ENCODE results near the gene IGSF21. TPM values are rescaled to one million over a fixed set of nuclear protein-coding genes. Genes with fewer than 3 reads are reported as not detected.

Gene IGSF21
- total and polyA plus RNA-seq, 11 donors, result 0.54 to 2.2 (median 0.94) TPM; not detected in 1

DNA sequence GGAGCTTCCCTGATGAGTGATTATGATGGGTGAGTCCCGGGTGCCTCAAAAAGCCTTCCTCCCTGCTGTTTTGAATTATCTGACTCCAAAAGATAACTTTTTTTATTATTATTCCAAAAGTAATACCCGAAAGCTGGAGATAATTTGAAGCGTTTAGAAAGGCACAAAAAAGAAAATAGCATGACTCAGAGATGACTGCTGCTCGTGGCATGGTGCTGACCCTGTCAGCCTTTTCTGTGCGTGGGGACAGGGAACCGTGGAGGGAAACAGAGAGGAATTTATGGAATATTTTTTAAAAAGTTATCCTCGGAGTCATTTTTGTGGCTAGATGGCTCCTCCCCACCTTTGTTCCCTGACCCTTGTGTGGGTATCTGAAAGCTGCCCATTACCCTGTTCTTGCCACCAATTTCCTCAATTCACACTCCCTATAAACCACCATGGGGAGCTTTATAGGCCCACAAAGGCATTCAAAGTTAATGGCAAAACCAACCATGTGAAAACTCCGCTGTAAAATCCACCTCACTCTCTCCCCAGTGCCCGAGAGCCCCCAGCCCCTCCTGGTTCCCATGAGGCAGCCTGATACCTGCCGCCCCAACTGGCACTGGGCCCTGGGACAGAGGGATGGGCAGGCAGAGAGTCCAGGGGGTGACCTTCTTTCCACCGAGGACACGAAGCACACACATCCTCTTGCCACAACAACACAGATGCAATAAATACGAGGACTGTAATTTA is 37.5 kb downstream of the IGSF21 start:
- TF ChIP-seq POLR2A (IDR thresholded peaks at IDR 0.05), result no peak
- TF ChIP-seq CTCF (IDR thresholded peaks at IDR 0.05), result no peak
- Histone ChIP-seq H3K9me3 (no peaks in the 10 kb centered on the region), H3K27me3 (peaks cover 0 to 12% (median 2%) of the 10 kb centered on the region in 9 donors), H3K27ac (no peak overlapping the region), H3K4me1 (peaks cover 0 to 4% (median 0%) of the 10 kb centered on the region in 12 donors), H3K36me3 (no peaks in the 10 kb centered on the region), H3K4me3 (no peak overlapping the region)
- DNase-seq, result no peak
- 60 to 69% (median 66%) methylated on average over 13 of the region's 13 CpGs for WGBS, 4 donors
- intact Hi-C loops (cut with DNase I), result no loop called here
- no peak for ATAC-seq

GRCh38 chr1:18145851-18146618 is 38.4 kb downstream of the IGSF21 start:
- peaks cover 0 to 12% (median 3%) of the 10 kb centered on the region in 9 donors for H3K27me3 ChIP-seq
- DNase-seq, result peak in 2 of 5 donors; percentile 53 to 60

DNA sequence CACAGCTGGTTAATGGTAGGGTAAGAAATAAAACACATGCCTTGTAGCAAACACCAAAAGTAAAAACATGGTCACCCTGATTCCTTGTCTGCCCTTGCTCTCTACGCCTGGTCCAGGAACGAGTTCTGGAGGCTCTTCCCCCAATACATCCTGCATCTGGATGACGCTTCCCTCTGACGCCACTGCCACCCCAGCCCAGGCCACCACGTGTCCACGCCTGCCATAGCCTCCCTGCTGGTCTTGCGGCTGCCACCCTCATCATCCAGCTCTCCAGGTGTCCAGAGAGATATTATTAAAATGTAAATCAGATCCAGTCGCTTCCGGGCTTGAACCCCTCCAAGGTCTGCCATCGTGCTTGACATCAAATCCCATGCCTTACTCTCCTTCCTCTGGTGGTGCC is 39.3 kb downstream of the IGSF21 start:
- ATAC-seq, result no peak
- no peak overlapping the region for H3K4me3 ChIP-seq
- H3K9me3 ChIP-seq, result no peaks in the 10 kb centered on the region
- no peaks in the 10 kb centered on the region for H3K36me3 ChIP-seq
- DNase-seq, result no peak
- TF ChIP-seq CTCF (IDR thresholded peaks at IDR 0.05), result no peak
- no peak for TF ChIP-seq POLR2A (IDR thresholded peaks at IDR 0.05)
- no peak overlapping the region for H3K27ac ChIP-seq
- peaks cover 0 to 4% (median 0%) of the 10 kb centered on the region in 12 donors for H3K4me1 ChIP-seq
- intact Hi-C loops (cut with DNase I), result no loop called here
- peaks cover 0 to 12% (median 3%) of the 10 kb centered on the region in 9 donors for H3K27me3 ChIP-seq
- WGBS, 4 donors, result 72 to 80% (median 76%) methylated on average over 10 of the region's 10 CpGs

More at GRCh38 chr1:18145851-18146618, 38.4 kb downstream of the IGSF21 start:
- Histone ChIP-seq H3K36me3 (no peaks in the 10 kb centered on the region), H3K9me3 (no peaks in the 10 kb centered on the region), H3K4me3 (no peak overlapping the region), H3K27ac (no peak overlapping the region), H3K4me1 (peaks cover 0 to 4% (median 0%) of the 10 kb centered on the region in 12 donors)
- peak in 3 of 4 donors; percentile 56 to 77 (median 58) for ATAC-seq
- WGBS, 4 donors, result 50 to 80% (median 56%) methylated on average over 3 to 8 of the region's 8 CpGs
- TF ChIP-seq CTCF (IDR thresholded peaks at IDR 0.05) (no peak), POLR2A (IDR thresholded peaks at IDR 0.05) (no peak)
- intact Hi-C loops (cut with DNase I), result no loop called here

- H3K27ac ChIP-seq, result no peak overlapping the region
- intact Hi-C loops (cut with DNase I), result no loop called here
- H3K27me3 ChIP-seq, result peaks cover 0 to 15% (median 3%) of the 10 kb centered on the region in 9 donors
- 67 to 77% (median 71%) methylated on average over 4 of the region's 4 CpGs for WGBS, 4 donors
- no peaks in the 10 kb centered on the region for H3K36me3 ChIP-seq
- H3K9me3 ChIP-seq, result no peaks in the 10 kb centered on the region
- DNase-seq (no peak), ATAC-seq (no peak)
- TF ChIP-seq POLR2A (IDR thresholded peaks at IDR 0.05) (no peak), CTCF (IDR thresholded peaks at IDR 0.05) (no peak)
- H3K4me1 ChIP-seq, result peaks cover 0 to 4% (median 0%) of the 10 kb centered on the region in 12 donors
- no peak overlapping the region for H3K4me3 ChIP-seq
These were observed 40.1 kb downstream of the IGSF21 start for GRCh38 chr1:18147672-18148071.
